Bronchial epithelial cell (primary cell): ENCODE results near the gene TPK1. TPM values are rescaled to one million over a fixed set of nuclear protein-coding genes. Genes with fewer than 3 reads are reported as not detected.
"Not testable (repeated sequence)": the region's sequence is repeated elsewhere in the genome, so short reads cannot be mapped to it uniquely, and the experiment has no call there.

ENCODE experiments used
- DNase-seq: peaks from one replicate; pipeline ENCODE4 v3.0.0-alpha.2; 2010; ENCODE audit warnings: low read depth
- FAIRE-seq: peaks from 2 replicates; lab custom pipeline; 2011; peaks lifted over from hg19 to GRCh38; lab: Jason Lieb, UNC
- H3K27me3 ChIP-seq: 2 replicates; pipeline ENCODE4 v1.5.1; 2011; ENCODE audit warnings: low read length; ENCODE audit not compliant: control insufficient read depth, insufficient read depth
- H3K36me3 ChIP-seq: 2 replicates; pipeline ENCODE4 v1.5.1; 2011; ENCODE audit warnings: low read length; ENCODE audit not compliant: control insufficient read depth, insufficient read depth
- H3K4me3 ChIP-seq: 2 replicates; pipeline ENCODE4 v1.5.1; 2011; ENCODE audit warnings: mild to moderate bottlenecking, low read depth, low read length, control low read depth
- CTCF ChIP-seq: IDR thresholded peaks from 2 replicates; pipeline ENCODE4 v1.5.1; 2011; ENCODE audit warnings: mild to moderate bottlenecking, moderate library complexity, low read length, control low read depth, inconsistent platforms; ENCODE audit not compliant: insufficient read depth, severe bottlenecking
- total RNA-seq: library from RNA; depleted of rRNA; stranded (reverse); fragments of >200 nt; gene quantifications from 2 replicates; pipeline ENCODE4 v1.2.1, GENCODE V29; 2014

Gene TPK1
- total RNA-seq, 1 donor from 2014 or later, result 2.4 TPM

- H3K36me3 ChIP-seq, result no peaks in the 10 kb centered on the region
- no peak for TF ChIP-seq CTCF
- FAIRE-seq, result no peak
Observed at GRCh38 chr7:144584726-144585125, 251.1 kb downstream of the TPK1 start.

GRCh38 chr7:144579687-144580086, 256.2 kb downstream of the TPK1 start:
- H3K27me3 ChIP-seq, result no peaks in the 10 kb centered on the region
- DNase-seq, result no peak
- TF ChIP-seq CTCF, result no peak
- H3K4me3 ChIP-seq, result no peak overlapping the region
- no peak for FAIRE-seq
- H3K36me3 ChIP-seq, result no peaks in the 10 kb centered on the region

More at GRCh38 chr7:144584726-144585125, 251.1 kb downstream of the TPK1 start:
- no peak overlapping the region for H3K4me3 ChIP-seq
- DNase-seq, result no peak
- H3K27me3 ChIP-seq, result no peaks in the 10 kb centered on the region

- Histone ChIP-seq H3K36me3 (no peaks in the 10 kb centered on the region), H3K27me3 (no peaks in the 10 kb centered on the region), H3K4me3 (no peak overlapping the region)
- DNase-seq (no peak), FAIRE-seq (no peak)
- no peak for TF ChIP-seq CTCF
Observed at GRCh38 chr7:144575456-144575855, 260.4 kb downstream of the TPK1 start.

- DNase-seq, H3K27me3 ChIP-seq, H3K4me3 ChIP-seq, H3K36me3 ChIP-seq, FAIRE-seq: not testable (repeated sequence)
Observed at GRCh38 chr7:144574753-144575152, 261.1 kb downstream of the TPK1 start.

- H3K36me3 ChIP-seq, result no peaks in the 10 kb centered on the region
- FAIRE-seq, result no peak
- H3K27me3 ChIP-seq, result no peaks in the 10 kb centered on the region
- no peak overlapping the region for H3K4me3 ChIP-seq
- no peak for TF ChIP-seq CTCF
- no peak for DNase-seq
Observed at GRCh38 chr7:144568233-144568632, 267.6 kb downstream of the TPK1 start.

GRCh38 chr7:144565586-144565985, 270.3 kb downstream of the TPK1 start:
- DNase-seq, result no peak
- Histone ChIP-seq H3K4me3 (no peak overlapping the region), H3K27me3 (no peaks in the 10 kb centered on the region), H3K36me3 (no peaks in the 10 kb centered on the region)
- no peak for FAIRE-seq
- TF ChIP-seq CTCF, result no peak
